H1 (cell line): ENCODE data around the gene FJX1. TPM values are rescaled to one million over a fixed set of nuclear protein-coding genes. Genes with fewer than 3 reads are reported as not detected.

Source experiments
- CHD2 ChIP-seq: IDR thresholded peaks from 2 replicates; pipeline ENCODE4 v1.6.1; 2012; ENCODE audit warnings: low read length, improper control_type of control experiment
- CREB1 ChIP-seq: IDR thresholded peaks from 2 replicates; pipeline ENCODE4 v1.6.1; 2012; ENCODE audit warnings: inconsistent platforms
- JUN ChIP-seq: IDR thresholded peaks from 2 replicates; pipeline ENCODE4 v1.6.1; 2011; ENCODE audit warnings: low read depth, mild to moderate bottlenecking, improper control_type of control experiment, low read length
- RBBP5 ChIP-seq: IDR thresholded peaks from 2 replicates; pipeline ENCODE4 v1.7.1; 2012; ENCODE audit warnings: low read depth, mild to moderate bottlenecking, inconsistent platforms, low read length, moderate library complexity, borderline replicate concordance
- polyA plus RNA-seq, 7 experiments: library from polyadenylated mRNA; depleted of rRNA in 3 of 7; stranded (reverse) in 5 of 7; unstranded in 2 of 7; fragments of >200 nt in 5 of 7; fragments of 200-250 nt in 2 of 7; gene quantifications; 1 replicate in 5 of 7; 2 replicates in 1 of 7; 4 replicates in 1 of 7; pipeline versions ENCODE4 v1.2.1 to v1.2.3, GENCODE V29; 2011 to 2013; ENCODE audit warnings: missing spikeins in 2 of 7, mixed read lengths in 2 of 7
- total RNA-seq: library from RNA; stranded (reverse); fragmentation: NEBNext Ultra II Directional; extraction: Animal tissue kit (Norgen Biotek cat#: 25700); gene quantifications from 2 replicates; pipeline ENCODE4 v1.2.1, GENCODE V29; 2021

Gene FJX1
- total and polyA plus RNA-seq, 2 of the 8 experiments (the other 6 are each of a cell fraction or from before 2014, with no cell fraction given): 6.3 to 13.3 TPM

GRCh38 chr11:35598254-35599125 is 19.8 kb upstream of the FJX1 start (continued):
- TF ChIP-seq CHD2 (no peak), CREB1 (no peak), RBBP5 (no peak), JUN (no peak)
